Fibroblast of peridontal ligament (primary cell): Measurements from ENCODE around the gene ZNF771.

Experiments used
- DNase-seq: peaks from one replicate; pipeline ENCODE4 v3.0.0-alpha.2; 2010; ENCODE audit errors: extremely low read depth

ZNF771 gene

DNA sequence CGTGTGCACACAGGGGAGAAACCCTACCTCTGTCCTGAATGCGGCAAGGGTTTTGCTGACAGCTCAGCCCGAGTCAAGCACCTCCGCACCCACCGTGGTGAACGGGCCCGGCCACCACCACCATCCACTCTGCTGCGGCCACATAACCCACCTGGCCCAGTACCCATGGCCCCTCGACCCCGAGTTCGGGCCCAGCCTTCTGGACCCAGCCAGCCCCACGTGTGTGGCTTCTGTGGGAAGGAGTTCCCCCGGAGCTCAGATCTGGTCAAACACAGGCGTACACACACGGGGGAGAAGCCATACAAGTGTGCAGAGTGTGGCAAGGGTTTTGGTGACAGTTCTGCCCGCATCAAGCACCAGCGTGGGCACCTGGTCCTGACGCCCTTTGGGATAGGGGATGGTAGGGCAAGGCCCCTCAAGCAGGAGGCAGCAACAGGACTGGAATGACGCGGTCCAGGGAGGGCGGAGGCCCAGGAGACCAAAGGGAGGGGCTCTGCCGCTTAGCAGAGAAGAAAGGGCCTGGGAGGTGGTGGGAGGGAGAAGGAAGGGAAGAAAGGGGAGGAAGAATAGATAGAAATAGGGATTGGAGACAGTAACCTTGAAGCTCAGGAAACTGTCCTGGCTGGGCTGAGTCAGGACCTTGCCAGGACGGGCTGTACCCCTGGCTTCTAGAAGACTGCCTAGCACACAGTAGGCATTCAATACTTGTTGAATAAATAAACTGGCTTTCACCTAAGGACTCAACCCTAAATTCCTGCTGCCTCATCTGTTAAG is 8.6 kb upstream of the ZNF771 start:
- DNase-seq, result no peak

DNA sequence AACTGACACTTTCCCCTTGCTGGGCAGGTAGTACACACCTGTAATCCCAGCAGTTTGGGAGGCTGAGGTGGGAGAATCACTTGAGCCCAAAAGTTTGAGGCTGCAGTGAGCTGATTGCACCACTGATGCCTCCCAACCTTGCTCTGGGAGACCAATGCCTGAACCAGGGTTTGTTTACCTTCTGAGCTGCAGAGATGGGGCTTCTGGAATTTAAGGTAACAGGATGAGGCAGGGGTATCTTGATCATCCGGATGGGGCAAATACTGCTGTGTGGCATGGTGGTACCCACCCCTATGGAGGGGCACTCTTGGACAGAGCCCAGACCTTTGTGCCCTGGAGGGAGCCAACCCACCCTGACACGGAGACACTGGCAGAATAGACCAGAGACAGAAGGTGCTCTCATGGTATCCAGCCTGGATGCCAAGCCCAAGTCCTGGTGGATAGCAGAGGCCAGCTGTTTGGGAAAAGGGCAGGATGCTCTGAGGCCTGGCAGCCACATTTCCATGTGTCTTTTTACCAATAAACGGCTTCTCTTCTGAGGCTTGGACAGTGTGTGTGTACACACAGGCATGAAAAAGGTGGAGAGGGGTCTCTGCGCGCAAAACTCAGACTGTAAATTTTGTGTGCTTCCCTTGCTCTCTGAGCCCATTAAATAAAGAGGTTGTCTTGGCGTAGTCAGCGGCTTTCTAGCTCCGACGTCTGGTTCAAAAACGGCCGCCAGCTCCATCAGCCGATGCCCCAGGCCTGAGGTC is 7.8 kb upstream of the ZNF771 start:
- no peak for DNase-seq

DNA sequence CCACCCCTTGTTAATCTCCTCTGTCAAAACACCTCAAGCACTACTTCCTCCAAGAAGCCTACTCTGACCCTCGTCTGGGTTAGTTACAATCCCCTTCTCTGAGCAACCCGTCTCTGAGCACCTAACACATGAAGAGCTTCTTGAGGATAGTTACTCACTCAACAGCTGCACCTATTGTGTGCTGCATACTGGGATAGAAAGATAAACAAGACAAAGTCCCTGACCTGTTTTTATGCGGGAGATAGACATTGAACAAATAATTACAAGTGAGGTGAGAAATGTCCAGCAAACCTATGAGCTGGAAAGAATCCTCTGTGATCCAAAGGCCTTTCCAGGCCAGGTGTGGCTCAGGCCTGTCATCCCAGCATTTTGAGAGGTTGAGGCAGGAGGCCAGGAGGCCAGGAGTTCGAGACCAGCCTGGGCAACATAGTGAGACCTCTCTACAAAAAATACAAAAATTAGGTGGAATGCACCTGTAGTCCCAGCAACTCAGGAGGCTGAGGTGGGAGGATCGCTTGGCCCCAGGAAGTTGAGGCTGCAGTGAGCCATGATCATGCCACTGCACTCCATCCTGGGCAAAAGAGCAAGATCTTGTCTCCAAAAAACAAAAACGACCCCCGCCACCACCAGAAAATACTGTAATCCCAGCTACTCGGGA is 5.5 kb upstream of the ZNF771 start:
- no peak for DNase-seq

DNA sequence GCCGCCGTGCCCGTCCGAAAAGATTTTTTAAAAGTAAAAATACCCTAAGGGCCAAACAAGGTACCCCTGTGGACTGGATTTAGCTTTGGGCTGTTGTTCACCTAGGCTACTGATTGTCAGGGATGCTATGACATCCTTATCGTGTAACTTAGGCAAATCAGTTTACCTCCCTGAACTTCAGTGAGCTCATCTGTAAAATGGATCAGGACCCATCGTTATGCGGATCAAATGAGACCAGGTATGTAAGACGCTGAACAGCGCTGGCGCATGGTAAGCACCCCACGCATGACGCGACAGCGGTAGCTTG is 658 bp upstream of the ZNF771 start:
- no peak for DNase-seq

DNA sequence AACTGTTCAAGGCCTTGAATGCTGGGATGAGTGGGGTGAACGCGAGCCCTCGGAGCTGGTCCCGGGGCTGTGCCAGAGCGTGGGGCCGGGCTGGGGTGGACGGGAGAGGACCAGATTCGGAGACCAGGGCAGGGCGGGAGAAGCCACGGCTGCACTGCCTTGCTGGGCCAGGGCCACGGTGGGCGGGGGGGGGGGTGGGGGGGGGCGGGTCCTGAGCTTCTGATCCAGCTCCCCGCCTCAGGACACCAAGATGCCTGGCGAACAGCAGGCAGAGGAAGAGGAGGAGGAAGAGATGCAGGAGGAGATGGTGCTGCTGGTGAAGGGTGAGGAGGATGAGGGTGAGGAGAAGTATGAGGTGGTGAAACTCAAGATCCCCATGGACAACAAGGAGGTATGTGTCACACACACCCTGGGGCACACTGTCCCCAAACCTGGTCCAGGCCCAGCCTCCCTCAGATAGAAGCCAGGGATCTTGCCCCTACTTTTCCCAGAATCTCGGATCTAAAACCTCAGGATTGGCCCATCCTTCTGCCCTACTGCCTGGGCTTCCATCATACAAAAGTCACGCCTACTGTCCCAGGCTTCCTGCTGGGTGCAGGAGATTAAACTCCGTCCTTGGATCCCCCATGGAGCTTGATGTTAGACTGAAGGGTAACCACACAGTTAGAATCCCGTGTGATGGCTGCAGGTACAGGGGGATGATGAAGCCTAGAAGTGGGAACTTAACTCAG is 563 bp downstream of the ZNF771 start:
- DNase-seq, result no peak

DNA sequence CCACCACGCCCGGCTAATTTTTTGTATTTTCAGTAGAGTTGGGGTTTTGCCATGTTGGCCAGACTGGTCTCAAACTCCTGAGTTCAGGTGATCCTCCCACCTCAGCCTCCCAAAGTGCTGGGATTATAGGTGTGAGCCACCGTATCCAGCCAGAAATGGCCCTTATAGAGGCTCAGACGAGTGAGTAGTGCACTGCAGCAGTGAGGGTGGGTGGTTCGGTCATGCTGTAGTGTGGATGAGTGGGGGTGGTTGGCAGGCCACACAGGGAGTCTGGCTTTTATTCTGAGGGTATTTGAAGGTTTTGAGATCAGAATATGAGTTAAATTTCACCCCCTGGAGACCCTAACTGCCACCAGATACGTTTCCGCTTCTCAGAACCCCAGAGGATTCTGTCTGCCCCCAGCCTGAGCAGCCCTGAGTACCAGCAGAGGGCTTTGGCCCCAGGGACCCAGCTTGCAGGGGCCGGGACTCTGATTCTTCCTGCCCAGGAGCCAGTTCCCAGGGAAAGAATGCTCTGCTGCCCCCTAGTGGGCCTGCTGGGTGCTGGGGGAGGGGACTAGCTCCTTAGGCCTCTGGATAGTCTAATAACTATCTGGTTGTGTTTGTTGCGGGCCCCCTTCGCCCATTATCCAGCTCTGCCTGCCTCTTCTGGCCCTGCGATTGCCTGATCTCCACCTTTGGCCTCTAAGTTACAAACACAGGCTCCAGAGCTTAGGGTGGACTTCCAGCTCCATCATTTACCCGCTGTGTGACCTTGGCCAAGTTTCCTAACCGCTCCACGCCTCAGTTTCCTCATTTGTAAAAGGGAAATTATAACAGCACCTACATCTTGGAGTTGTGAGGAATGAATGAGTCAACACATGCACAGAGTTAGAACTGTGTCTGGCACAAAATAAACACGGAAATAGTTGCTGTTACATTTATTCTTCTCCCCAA is 2.0 kb downstream of the ZNF771 start:
- DNase-seq, result peak; percentile 84

DNA sequence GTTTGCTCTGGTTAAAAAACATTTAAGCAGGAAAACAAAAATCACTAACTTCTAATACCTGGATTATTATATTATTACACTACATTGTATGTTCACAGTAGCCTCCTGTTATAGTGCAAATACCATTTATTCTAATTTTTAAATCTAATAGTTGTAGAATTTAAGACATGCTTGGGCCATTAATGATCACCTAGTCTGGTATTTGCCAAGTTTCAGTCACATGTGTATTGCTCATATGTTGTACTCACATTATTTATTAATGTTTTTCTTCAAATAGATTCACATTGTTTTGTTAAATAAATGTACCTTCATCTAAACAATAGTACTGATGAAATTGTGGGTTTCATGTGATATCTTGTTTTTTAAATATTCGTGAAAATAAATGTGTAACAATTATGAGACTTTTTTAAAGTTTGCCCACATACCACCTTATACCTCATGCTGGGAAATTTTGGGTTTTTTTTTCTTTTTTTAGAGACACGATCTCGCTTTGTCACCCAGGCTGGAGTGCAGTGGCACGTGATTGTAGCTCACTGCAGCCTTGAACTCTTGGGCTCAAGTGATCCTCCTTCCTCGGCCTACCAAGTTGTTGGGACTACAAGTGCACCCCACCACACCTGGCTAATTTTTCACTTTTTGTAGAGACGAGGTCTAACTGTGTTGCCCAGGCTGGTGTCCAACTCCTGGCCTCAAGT is 5.9 kb downstream of the ZNF771 start:
- no peak for DNase-seq

DNA sequence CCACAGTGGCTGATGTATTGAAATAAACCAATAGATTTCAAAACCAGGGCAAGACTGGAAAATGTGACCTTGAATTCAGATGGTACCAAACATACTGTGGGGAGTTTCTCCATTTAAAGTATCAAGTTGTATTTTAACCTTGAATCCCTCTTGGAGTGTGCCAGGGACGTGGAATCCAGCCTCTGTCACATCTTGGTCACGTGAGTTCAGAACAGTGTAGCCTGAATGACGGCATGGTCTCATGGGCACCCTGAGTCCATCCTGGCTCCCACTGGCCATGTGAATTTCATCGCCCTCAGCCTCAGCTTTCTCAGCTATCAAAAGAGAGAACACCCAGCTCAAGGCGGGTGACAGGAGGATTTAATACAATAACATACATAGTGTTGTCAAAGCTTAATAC is 6.8 kb downstream of the ZNF771 start:
- DNase-seq, result no peak

DNA sequence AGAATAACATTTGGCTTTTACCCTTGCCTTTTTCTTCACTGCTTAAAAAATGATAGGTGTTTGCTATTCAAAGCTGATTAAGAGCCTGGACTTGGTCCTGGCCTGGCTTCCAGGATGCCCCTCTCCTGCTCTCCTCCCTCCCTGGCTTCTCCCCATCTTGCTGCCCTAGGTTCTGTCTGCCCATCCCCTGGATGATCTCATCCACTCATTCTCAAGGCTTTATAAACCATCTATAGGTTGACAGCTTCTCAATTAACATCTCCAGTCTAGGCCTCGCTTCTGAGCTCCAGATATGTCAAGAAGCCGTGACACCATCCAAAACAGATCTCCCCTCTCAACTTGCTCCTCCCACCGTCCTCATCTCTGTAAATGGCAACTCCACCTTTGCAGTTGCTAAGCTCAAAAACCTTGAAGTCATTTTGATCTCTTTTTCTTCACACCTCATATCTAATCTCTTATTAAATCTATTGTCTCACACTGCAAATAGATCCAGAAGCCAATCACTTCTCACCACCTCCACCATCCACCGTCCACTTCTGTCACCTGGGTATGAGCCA is 8.7 kb downstream of the ZNF771 start:
- no peak for DNase-seq

DNA sequence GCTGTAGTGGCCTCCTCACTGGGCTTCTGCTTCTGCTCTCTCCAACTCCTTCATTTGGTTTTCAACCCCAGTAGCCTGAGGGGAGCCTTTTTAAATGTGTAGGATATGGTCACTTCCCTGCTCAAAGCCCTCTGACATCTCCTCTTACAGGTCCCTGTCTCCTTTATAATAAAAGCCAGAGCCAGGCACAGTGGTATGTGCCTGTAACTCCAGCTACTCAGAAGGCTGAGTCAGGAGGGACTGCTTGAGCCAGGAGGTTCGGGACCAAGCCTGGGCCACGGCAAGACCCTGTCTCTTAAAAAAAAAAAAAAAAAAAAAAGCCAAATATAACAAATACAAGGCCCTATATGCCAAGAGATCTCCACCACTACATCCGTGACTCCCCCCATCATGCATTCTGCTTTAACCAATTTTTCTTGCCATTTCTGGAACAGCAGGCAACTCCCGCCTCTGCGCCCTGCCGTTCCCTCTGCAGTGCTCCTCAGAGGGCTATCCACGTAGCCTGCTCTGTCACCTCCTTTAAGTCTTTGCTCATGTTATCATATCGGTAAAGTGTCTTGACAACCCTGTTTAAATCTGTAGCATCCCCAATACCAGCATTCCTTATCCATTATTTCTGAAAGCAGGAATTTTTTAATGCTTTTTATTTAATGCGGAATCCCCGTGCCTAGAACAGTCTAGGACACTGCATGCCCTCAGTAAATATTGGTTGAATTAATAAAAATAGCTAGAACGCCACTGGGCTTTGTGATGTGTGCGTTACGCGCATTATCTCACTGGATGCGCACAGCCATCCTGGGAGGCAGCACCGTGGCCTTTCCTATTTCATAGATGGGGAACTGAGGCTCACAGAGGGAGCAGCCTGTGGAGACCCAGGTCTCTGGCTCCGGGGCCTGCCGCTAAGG is 9.5 kb downstream of the ZNF771 start:
- DNase-seq, result no peak

DNA sequence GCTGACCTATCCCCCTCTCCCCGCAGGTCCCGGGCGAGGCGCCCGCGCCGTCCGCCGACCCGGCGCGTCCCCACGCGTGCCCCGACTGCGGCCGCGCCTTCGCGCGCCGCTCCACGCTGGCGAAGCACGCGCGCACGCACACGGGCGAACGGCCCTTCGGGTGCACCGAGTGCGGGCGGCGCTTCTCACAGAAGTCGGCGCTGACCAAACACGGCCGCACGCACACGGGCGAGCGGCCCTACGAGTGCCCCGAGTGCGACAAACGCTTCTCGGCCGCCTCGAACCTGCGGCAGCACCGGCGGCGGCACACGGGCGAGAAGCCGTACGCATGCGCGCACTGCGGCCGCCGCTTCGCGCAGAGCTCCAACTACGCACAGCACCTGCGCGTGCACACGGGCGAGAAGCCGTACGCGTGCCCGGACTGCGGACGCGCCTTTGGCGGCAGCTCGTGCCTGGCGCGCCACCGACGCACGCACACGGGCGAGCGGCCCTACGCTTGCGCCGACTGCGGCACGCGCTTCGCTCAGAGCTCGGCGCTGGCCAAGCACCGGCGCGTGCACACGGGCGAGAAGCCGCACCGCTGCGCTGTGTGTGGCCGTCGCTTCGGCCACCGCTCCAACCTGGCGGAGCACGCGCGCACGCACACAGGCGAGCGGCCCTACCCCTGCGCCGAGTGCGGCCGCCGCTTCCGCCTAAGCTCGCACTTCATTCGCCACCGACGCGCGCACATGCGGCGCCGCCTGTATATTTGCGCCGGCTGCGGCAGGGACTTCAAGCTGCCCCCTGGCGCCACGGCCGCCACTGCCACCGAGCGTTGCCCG is 10.3 kb downstream of the ZNF771 start:
- DNase-seq, result peak; percentile 78

DNA sequence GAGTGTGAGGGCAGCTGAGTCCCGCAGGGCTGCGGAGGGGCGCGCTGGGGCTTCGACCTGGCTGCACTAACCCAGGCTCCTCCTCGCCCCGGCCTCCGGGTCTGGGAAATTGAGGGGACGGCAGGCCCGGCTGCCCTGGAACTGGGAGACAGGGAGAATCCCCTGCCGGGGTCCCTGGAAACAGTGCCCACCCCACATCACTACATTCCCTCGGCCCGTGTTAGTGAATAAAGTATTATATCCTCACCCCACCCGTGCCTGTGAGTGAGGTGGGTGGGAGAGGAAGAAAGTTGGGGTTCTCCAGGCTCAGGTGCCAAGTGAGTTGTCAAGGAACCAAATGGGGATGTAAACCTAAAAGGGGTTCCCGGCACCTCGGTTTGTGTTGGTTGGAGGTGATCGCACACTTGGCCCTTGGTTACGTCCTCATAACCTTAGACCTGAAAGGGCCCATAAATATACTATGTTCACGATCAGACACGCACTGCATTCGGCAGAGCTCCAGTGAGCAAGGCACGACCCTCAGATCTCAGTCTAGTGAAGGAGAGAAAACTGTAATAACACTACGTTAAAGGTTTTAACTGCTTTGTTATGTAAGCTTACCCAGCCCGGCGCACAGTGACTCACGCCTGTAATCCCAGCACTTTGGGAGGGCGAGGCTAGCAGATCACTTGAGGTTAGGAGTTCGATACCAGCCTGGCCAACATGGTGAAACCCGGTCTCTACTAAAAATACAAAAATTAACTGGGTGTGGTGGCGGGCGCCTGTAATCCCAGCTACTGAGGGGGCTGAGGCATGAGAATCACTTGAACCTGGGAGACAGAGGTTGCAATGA is 11.2 kb downstream of the ZNF771 start:
- DNase-seq, result no peak

DNA sequence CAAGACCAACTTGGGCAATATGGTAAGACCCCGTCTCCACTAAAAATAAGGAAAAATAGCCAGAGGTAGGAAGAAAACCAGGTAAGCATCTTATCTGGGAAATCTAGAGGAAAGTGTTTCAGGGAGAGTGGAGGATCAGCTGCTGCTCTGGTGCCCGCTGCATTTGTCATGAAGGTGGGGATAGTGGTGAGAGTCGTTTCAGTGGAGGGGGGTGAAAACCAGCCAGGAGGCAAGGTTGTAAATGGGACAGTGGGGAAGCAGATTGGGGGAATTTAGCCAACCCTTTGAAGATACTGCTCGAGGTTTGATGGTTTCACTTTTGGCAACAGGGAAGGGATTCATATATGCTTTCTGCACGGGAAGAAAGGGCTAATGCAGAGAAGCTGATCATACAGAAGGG is 13.6 kb downstream of the ZNF771 start:
- DNase-seq, result no peak

DNA sequence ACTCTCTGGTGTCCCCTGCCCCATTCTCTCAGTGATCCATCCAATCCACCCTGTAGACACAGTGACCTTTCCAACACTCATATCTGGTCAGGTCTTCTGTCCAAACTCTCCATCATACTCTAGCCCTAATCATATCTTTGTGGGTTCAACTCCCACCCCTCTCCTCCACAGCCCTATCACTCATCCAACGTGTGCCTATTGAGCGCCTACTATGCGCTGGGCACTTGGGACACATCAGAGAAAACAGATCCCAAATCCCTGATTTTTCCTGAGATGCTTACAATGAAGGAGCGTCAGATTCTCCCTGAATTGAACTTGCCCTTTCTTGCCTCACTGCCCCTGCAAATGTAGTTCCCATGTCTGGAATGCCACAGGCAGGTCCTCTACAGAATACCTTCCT is 20.6 kb downstream of the ZNF771 start:
- DNase-seq, result no peak

DNA sequence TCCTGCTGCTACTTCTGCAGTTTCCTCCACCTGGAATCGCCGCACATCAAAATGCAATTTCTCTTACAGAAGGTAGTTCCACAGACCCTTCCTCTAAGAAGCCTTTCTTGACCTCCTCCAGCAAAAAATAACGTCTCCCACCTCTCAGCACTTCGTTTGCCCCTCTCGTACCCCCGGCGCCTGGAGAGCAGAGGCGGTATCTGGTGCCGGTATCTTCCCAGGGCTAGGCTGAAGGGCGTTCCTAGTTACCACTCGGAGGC is 21.9 kb downstream of the ZNF771 start:
- DNase-seq, result no peak

DNA sequence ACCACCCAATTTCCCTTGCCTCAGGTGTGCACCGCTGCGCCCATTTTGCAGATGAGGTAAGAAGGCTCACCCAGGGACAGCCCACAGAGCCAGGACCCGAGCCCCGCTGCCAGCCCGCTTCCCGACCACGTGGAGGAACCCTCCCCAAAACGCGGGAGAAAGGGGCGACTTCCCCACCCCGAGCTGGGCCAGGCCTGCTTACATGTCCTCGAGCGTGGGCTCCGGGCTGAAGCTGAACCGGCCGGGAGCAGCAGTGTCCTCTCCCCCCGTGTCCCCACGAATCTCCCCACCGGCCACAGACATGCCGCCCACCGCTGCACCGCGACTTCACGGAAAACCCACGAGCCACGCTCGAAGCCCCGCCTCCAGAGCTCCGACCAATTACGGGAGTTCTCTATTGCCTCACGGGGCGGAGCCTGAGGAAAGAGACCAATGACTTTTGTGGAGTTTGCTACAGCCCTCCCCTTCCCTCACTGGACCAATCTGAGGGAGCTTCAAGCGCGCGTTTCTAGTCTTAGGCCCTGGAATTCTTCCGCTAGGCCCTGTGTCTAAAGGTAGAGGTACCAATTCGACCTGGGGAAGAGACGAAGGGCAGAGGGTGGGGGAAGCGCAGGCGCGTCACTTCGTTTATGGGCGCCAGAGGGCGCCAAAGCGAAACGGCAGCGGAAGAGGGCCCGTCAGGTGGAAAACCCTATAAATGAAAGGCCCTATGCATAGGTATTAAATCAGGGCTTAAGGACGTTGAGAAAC is 22.4 kb downstream of the ZNF771 start, which contains the start of gene DCTPP1:
Gene DCTPP1 (minus strand): TSS at position 353 of the 750 bp plus-strand sequence. CDS start 50 bp downstream, at position 303.
- peak; percentile 96 for DNase-seq

DNA sequence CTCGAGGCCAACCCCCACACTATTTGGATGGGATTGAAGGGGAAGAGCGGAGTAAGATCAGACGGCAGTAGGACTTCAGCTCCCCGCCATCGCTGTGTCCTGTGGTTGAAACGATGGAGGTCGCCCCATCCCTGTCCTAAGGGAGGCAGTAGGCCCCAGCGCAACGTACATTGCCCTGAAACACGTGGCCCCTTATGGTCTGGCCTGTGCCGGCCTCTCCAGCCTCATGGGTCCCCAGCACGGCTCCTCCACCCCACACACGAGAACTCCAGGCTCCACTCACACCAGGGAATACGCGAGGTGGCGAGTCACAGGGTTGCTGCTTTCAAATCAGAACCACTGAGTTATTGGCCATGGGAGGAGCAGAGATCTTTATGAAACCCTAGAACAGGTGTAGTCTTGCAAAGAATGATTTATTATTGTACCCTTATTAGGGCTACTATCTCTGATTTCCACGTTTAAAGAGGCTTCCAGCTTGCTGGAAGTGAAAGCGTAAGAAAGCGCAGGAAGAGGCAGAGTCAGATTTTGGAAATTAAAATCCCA is 23.1 kb downstream of the ZNF771 start:
- DNase-seq, result no peak
